ENCODE measurements around the gene UMAD1.

- no peak for TF ChIP-seq JUND (IDR thresholded peaks at IDR 0.05)
- TF ChIP-seq USF2 (IDR thresholded peaks at IDR 0.05; ENCODE audit: borderline replicate concordance, low read depth, low read length), result no peak
- no peak for TF ChIP-seq CTCF (IDR thresholded peaks at IDR 0.05)
- TF ChIP-seq CHD2 (IDR thresholded peaks at IDR 0.05; ENCODE audit: low read length, partially characterized antibody), result no peak
- no peak for TF ChIP-seq PBX3 (IDR thresholded peaks at IDR 0.05)
- TF ChIP-seq FOXM1 (IDR thresholded peaks at IDR 0.05; ENCODE audit: low read depth), result no peak
Observed at GRCh38 chr7:7808156-7808555, 167.6 kb downstream of the UMAD1 start.
